Measurements from ENCODE around the gene ZFHX2. TPM values are rescaled to one million over a fixed set of nuclear protein-coding genes. Genes with fewer than 3 reads are reported as not detected.

The ZFHX2 gene
- total and polyA plus RNA-seq, 2 of the 4 experiments (the other 2 are of a cell fraction) = 0.18 to 0.53 TPM

DNA sequence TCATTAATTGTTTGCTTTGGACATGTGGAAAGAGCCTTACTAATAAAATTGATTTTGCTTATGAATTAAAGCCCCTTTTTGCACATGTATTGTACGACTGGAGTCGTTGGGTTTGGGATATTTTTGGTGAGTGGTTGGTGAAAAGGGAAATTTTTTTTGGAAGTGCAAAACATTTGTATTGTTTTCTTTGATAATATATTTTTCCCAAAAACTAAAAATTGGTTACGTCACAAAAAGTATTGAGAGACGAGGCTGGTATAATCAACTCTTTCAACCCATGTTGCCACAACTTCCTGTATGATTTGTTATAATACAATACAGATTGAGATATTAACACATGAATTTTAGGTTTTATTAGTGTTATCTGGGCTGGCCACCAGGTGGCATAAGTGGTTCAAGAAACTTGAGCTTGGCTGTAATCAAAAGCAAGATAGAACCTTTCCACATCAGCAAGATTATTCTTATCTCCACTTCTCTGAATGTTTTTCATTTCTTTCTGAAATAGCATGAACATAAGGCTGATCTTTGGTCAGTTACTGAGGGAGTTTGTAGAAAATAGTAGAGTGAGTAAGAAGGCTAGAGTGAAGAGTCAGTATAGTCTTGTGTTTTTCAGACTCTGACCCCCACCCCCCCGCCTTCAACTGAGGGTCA lies 73.3 kb downstream of the ZFHX2 start:
- no peaks in the 10 kb centered on the region for H3K4me1 ChIP-seq (ENCODE audit: control insufficient read depth, insufficient read depth, low read length)
- no peak overlapping the region for H3K18ac ChIP-seq (ENCODE audit: low read depth, low read length)
- H3K14ac ChIP-seq (replicated peaks; ENCODE audit: low read depth, low read length) = no peak overlapping the region
- H4K20me1 ChIP-seq (ENCODE audit: insufficient read depth, low read length) = peaks cover 4% of the 10 kb centered on the region; the same call in 1 of the 2 replicates
- no peak overlapping the region for H3K4me2 ChIP-seq (ENCODE audit: low read depth, low read length)
- no peak overlapping the region for H2AFZ ChIP-seq (replicated peaks; ENCODE audit: low read length, poor library complexity)
- no peak overlapping the region for H2BK15ac ChIP-seq (ENCODE audit: low read depth, low read length)
- H4K8ac ChIP-seq (ENCODE audit: low read depth in 2 of 2, low read length in 2 of 2) = no peak overlapping the region
- H3K36me3 ChIP-seq (ENCODE audit: control insufficient read depth, insufficient read depth, low read length) = peaks cover 24% of the 10 kb centered on the region
- DNase-seq = peak; percentile 74
- H3K27me3 ChIP-seq (ENCODE audit: control insufficient read depth, insufficient read depth, low read length) = no peaks in the 10 kb centered on the region
- dilution Hi-C loops (cut with HindIII; ENCODE audit: low sequenced_read_pairs, unreplicated experiment) (no loop called here), intact Hi-C loops (cut with micrococcal nuclease) (loop anchor here (1.0 to 10.0 kb wide), 3 partner anchors 84 to 457 kb away; no protein-coding TSS in a partner anchor), in situ Hi-C loops (cut with MboI; ENCODE audit: low sequenced_read_pairs) (loop anchor here (5.0 kb wide), 1 partner anchor 79 kb away; the partner anchor contains the start of gene THTPA)
- H2BK5ac ChIP-seq (ENCODE audit: low read depth, low read length, poor library complexity, severe bottlenecking) = no peak overlapping the region
- no peak overlapping the region for H2BK120ac ChIP-seq (ENCODE audit: low read depth, low read length)
- WGBS, 2 experiments (ENCODE audit: extremely low coverage in 2 of 2, insufficient read length in 1 of 2) = 100% methylated on average over 1 of the region's 5 CpGs; no CpG with 5 or more reads in 1 of the 2 experiments
- peaks cover 0 to 2% of the 10 kb centered on the region in 2 experiments; a peak in 1 of 4 replicates for H3K79me1 ChIP-seq (ENCODE audit: low read depth in 1 of 2, low read length in 2 of 2)
- H3K9ac ChIP-seq (ENCODE audit: low read depth, low read length) = no peak overlapping the region
- no TSS peak for BruUV-seq (replicated peaks)
- H3K56ac ChIP-seq (ENCODE audit: extremely low read depth, insufficient read depth, low read length) = no peak overlapping the region
- no peaks in the 10 kb centered on the region for H3K9me1 ChIP-seq (ENCODE audit: insufficient read depth, low read length)
- no peak overlapping the region for H4K5ac ChIP-seq (ENCODE audit: low read depth, low read length)
- no peak overlapping the region for H3K4ac ChIP-seq (ENCODE audit: low read depth, low read length)
- H3K4me3 ChIP-seq (ENCODE audit: insufficient read depth, low read depth, low read length) = no peak overlapping the region
- ChIA-PET CTCF (interaction anchor here (0.5 to 3.5 kb wide), 14 partner anchors 13 to 1804 kb away, joined by 3 to 30 read pairs (median 3); no protein-coding TSS in a partner anchor), POLR2A (ENCODE audit: unreplicated experiment) (interaction anchor here (1.0 to 1.4 kb wide), 2 partner anchors 79 to 85 kb away, joined by 3 to 4 read pairs; no protein-coding TSS in a partner anchor)
- ATAC-seq (ENCODE audit: low read depth) = peak; percentile 80
- no peak overlapping the region for H2AK5ac ChIP-seq (ENCODE audit: low read depth, low read length)
- H4K91ac ChIP-seq (ENCODE audit: insufficient read depth, low read depth, low read length) = no peak overlapping the region
- H3K23ac ChIP-seq (ENCODE audit: low read depth, low read length) = no peak overlapping the region
- H2BK20ac ChIP-seq (ENCODE audit: low read depth, low read length) = no peak overlapping the region
- H3K27ac ChIP-seq (ENCODE audit: insufficient read depth, low read length) = no peak overlapping the region
- H3K9me3 ChIP-seq (ENCODE audit: control insufficient read depth, insufficient read depth, low read length) = no peaks in the 10 kb centered on the region
- no peak overlapping the region for H2AK9ac ChIP-seq (replicated peaks; ENCODE audit: low read depth, low read length, poor library complexity)
- TF ChIP-seq RAD21 (IDR thresholded peaks at IDR 0.05; ENCODE audit: low read length) = peak; percentile 80
- TF ChIP-seq, protein P1, sequence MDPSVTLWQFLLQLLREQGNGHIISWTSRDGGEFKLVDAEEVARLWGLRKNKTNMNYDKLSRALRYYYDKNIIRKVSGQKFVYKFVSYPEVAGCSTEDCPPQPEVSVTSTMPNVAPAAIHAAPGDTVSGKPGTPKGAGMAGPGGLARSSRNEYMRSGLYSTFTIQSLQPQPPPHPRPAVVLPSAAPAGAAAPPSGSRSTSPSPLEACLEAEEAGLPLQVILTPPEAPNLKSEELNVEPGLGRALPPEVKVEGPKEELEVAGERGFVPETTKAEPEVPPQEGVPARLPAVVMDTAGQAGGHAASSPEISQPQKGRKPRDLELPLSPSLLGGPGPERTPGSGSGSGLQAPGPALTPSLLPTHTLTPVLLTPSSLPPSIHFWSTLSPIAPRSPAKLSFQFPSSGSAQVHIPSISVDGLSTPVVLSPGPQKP (IDR thresholded peaks at IDR 0.05; ENCODE audit: borderline replicate concordance, low read depth, low read length) = no peak
- TF ChIP-seq POLR2A (IDR thresholded peaks at IDR 0.05; ENCODE audit: low read depth, low read length) = no peak
- peak; percentile 91 for TF ChIP-seq SMC3 (IDR thresholded peaks at IDR 0.05; ENCODE audit: low read depth, low read length)
- TF ChIP-seq CEBPB (IDR thresholded peaks at IDR 0.05; ENCODE audit: low read depth, low read length) = no peak
- TF ChIP-seq, protein P2, sequence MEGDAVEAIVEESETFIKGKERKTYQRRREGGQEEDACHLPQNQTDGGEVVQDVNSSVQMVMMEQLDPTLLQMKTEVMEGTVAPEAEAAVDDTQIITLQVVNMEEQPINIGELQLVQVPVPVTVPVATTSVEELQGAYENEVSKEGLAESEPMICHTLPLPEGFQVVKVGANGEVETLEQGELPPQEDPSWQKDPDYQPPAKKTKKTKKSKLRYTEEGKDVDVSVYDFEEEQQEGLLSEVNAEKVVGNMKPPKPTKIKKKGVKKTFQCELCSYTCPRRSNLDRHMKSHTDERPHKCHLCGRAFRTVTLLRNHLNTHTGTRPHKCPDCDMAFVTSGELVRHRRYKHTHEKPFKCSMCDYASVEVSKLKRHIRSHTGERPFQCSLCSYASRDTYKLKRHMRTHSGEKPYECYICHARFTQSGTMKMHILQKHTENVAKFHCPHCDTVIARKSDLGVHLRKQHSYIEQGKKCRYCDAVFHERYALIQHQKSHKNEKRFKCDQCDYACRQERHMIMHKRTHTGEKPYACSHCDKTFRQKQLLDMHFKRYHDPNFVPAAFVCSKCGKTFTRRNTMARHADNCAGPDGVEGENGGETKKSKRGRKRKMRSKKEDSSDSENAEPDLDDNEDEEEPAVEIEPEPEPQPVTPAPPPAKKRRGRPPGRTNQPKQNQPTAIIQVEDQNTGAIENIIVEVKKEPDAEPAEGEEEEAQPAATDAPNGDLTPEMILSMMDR (conservative IDR thresholded peaks at IDR 0.05; ENCODE audit: low read depth, low read length) = peak; percentile 84
- TF ChIP-seq MAFK (IDR thresholded peaks at IDR 0.05; ENCODE audit: low read depth, low read length) = no peak
- TF ChIP-seq RCOR1 (IDR thresholded peaks at IDR 0.05; ENCODE audit: insufficient replicate concordance, low read length) = no peak
- TF ChIP-seq FOS (IDR thresholded peaks at IDR 0.05; ENCODE audit: low read depth, low read length) = no peak
- TF ChIP-seq CHD1 (IDR thresholded peaks at IDR 0.05; ENCODE audit: low read depth, low read length) = no peak
- no peak for TF ChIP-seq BHLHE40 (IDR thresholded peaks at IDR 0.05; ENCODE audit: low read depth, low read length)
- no peak for TF ChIP-seq NFE2L2 (IDR thresholded peaks at IDR 0.05; ENCODE audit: low read depth, low read length)
- TF ChIP-seq MXI1 (IDR thresholded peaks at IDR 0.05; ENCODE audit: borderline replicate concordance, low read depth, low read length) = no peak
- TF ChIP-seq USF2 (IDR thresholded peaks at IDR 0.05; ENCODE audit: low read depth, low read length) = no peak
- TF ChIP-seq RFX5 (IDR thresholded peaks at IDR 0.05; ENCODE audit: low read depth, low read length) = no peak
